H1 (cell line): ENCODE measurements around the gene FOXL2. TPM values are rescaled to one million over a fixed set of nuclear protein-coding genes. Genes with fewer than 3 reads are reported as not detected.

Experiments used
- CBX5 ChIP-seq: fragments of 300-800, 300-1000 bp; sonication (generic); IDR thresholded peaks from 2 replicates; pipeline ENCODE4 v1.7.1; 2016; ENCODE audit warnings: antibody characterized with exemption, low read length, low read depth
- CBX8 ChIP-seq: fragments of 300-800, 300-1000 bp; sonication (generic); IDR thresholded peaks from 2 replicates; pipeline ENCODE4 v1.7.1; 2016; ENCODE audit warnings: low read depth, low read length, borderline replicate concordance
- CHD1 ChIP-seq: IDR thresholded peaks from 2 replicates; pipeline ENCODE4 v1.6.1; 2012; ENCODE audit warnings: low read depth, low read length, improper control_type of control experiment
- EZH2 ChIP-seq: fragments of 200-600 bp; sonication (generic); IDR thresholded peaks from 2 replicates; pipeline ENCODE4 v1.7.1; 2012; ENCODE audit warnings: low read depth, mild to moderate bottlenecking, moderate library complexity, low read length, inconsistent platforms; ENCODE audit not compliant: severe bottlenecking
- KDM1A ChIP-seq: fragments of 200-600, 300-600 bp; sonication (generic); IDR thresholded peaks from 2 replicates; pipeline ENCODE4 v1.7.1; 2016; ENCODE audit warnings: mild to moderate bottlenecking, low read length, borderline replicate concordance
- KDM5A ChIP-seq: fragments of 200-600 bp; IDR thresholded peaks from 2 replicates; pipeline ENCODE4 v1.7.1; 2012; ENCODE audit warnings: mild to moderate bottlenecking, low read length, inconsistent platforms, mixed read lengths
- NANOG ChIP-seq: IDR thresholded peaks from 2 replicates; pipeline ENCODE4 v1.6.1; 2011; ENCODE audit warnings: low read length, low read depth, mild to moderate bottlenecking, inconsistent platforms; ENCODE audit not compliant: insufficient read depth, poor library complexity, severe bottlenecking
- POU5F1 ChIP-seq: IDR thresholded peaks from 2 replicates; pipeline ENCODE4 v1.6.1; 2011; ENCODE audit warnings: low read depth, mild to moderate bottlenecking, low read length, moderate library complexity
- RBBP5 ChIP-seq: IDR thresholded peaks from 2 replicates; pipeline ENCODE4 v1.7.1; 2012; ENCODE audit warnings: low read depth, mild to moderate bottlenecking, inconsistent platforms, low read length, moderate library complexity, borderline replicate concordance
- SAP30 ChIP-seq: fragments of 300-600 bp; sonication (generic); IDR thresholded peaks from 2 replicates; pipeline ENCODE4 v1.7.1; 2012; ENCODE audit warnings: low read length, moderate library complexity, mild to moderate bottlenecking, inconsistent platforms; ENCODE audit not compliant: insufficient read depth, insufficient replicate concordance
- SIN3A ChIP-seq, 2 experiments: IDR thresholded peaks in 1 of 2; conservative IDR thresholded peaks in 1 of 2; 2 replicates each; pipeline ENCODE4 v1.6.1; 2011 to 2012; ENCODE audit warnings: low read length in 2 of 2, improper control_type of control experiment in 1 of 2, low read depth in 1 of 2, mild to moderate bottlenecking in 1 of 2
- SIRT6 ChIP-seq: IDR thresholded peaks from one replicate; pipeline ENCODE4 v1.7.1; 2012; ENCODE audit warnings: low read length, inconsistent platforms
- SP1 ChIP-seq: IDR thresholded peaks from 2 replicates; pipeline ENCODE4 v1.6.1; 2011; ENCODE audit warnings: low read depth, low read length
- SRF ChIP-seq: IDR thresholded peaks from 2 replicates; pipeline ENCODE4 v1.6.1; 2011; ENCODE audit warnings: mild to moderate bottlenecking, low read depth, low read length, moderate library complexity
- TAF1 ChIP-seq: IDR thresholded peaks from 2 replicates; pipeline ENCODE4 v1.6.1; 2011; ENCODE audit warnings: mild to moderate bottlenecking, low read depth, low read length
- TAF7 ChIP-seq: optimal IDR thresholded peaks from 2 replicates; pipeline ENCODE3; 2011; ENCODE audit warnings: low read depth, mild to moderate bottlenecking, inconsistent platforms, low read length, moderate library complexity, borderline replicate concordance
- polyA plus RNA-seq, 7 experiments: library from polyadenylated mRNA; depleted of rRNA in 3 of 7; stranded (reverse) in 5 of 7; unstranded in 2 of 7; fragments of >200 nt in 5 of 7; fragments of 200-250 nt in 2 of 7; gene quantifications; 1 replicate in 5 of 7; 2 replicates in 1 of 7; 4 replicates in 1 of 7; pipeline versions ENCODE4 v1.2.1 to v1.2.3, GENCODE V29; 2011 to 2013; ENCODE audit warnings: missing spikeins in 2 of 7, mixed read lengths in 2 of 7
- total RNA-seq: library from RNA; stranded (reverse); fragmentation: NEBNext Ultra II Directional; extraction: Animal tissue kit (Norgen Biotek cat#: 25700); gene quantifications from 2 replicates; pipeline ENCODE4 v1.2.1, GENCODE V29; 2021
- TF ChIP-seq, protein P1 (sequence below), 3 experiments: IDR thresholded peaks; 1 replicate in 2 of 3; 2 replicates in 1 of 3; pipeline versions ENCODE4 v1.5.1 to v1.6.1; 2011; ENCODE audit warnings: low read length in 3 of 3, mild to moderate bottlenecking in 3 of 3, inconsistent platforms in 2 of 3, low read depth in 1 of 3, moderate library complexity in 1 of 3; ENCODE audit not compliant: insufficient read depth in 1 of 3; ENCODE audit errors: control extremely low read depth in 1 of 3
- TF ChIP-seq, protein P2 (sequence below): IDR thresholded peaks from 2 replicates; pipeline ENCODE4 v1.6.1; 2012; ENCODE audit warnings: low read length, inconsistent platforms
- TF ChIP-seq, protein P3 (sequence below): IDR thresholded peaks from 2 replicates; pipeline ENCODE4 v1.6.1; 2012; ENCODE audit warnings: inconsistent platforms

FOXL2 gene
- total and polyA plus RNA-seq, 2 of the 8 experiments (the other 6 are each of a cell fraction or from before 2014, with no cell fraction given) = 0.59 to 2.4 TPM

DNA sequence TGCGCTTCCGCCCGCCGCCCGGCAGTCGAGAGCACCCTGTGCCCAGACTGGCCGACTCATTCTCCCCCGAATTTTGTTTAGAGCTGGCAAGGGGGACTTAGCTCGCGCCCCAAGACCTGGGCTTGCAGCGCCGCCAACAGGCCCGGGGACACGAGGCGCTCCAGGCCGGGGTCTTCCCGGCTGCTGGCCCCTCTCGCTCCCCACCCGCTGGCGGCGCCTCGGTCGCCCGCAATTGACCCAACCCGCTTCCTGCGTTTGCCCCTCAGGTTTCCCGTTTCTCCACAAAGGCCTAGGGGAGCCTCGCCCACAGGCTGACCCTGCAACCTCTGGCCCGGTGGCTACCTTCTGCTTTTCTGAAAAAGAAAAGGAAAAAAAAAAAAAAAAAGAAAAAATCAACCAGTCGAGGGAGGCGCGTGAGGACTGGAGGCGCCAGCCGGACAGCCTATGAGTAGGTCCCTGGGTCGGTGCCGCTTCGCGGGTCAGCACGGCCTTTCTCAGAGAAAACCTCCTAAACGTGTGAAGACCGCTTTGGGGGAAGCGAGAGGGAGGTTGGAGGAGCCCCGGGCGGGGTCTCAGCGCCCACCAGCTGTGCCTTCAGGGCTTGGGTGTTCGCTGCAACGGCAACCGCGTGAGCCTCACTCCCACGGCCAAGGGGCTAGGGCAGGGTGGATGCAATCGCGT lies 7.2 kb downstream of the FOXL2 start (continued):
- no peak for TF ChIP-seq SAP30
- no peak for TF ChIP-seq SIRT6
- TF ChIP-seq EZH2 = peak; percentile 30
- no peak for TF ChIP-seq TAF1
- TF ChIP-seq, protein P1, sequence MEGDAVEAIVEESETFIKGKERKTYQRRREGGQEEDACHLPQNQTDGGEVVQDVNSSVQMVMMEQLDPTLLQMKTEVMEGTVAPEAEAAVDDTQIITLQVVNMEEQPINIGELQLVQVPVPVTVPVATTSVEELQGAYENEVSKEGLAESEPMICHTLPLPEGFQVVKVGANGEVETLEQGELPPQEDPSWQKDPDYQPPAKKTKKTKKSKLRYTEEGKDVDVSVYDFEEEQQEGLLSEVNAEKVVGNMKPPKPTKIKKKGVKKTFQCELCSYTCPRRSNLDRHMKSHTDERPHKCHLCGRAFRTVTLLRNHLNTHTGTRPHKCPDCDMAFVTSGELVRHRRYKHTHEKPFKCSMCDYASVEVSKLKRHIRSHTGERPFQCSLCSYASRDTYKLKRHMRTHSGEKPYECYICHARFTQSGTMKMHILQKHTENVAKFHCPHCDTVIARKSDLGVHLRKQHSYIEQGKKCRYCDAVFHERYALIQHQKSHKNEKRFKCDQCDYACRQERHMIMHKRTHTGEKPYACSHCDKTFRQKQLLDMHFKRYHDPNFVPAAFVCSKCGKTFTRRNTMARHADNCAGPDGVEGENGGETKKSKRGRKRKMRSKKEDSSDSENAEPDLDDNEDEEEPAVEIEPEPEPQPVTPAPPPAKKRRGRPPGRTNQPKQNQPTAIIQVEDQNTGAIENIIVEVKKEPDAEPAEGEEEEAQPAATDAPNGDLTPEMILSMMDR (IDR thresholded peaks at IDR 0.05; ENCODE audit: control extremely low read depth in 1 of 3, insufficient read depth in 1 of 3, low read depth in 1 of 3, low read length in 3 of 3) = peak in 2 of 3 experiments; percentile 56 to 62; a peak in 3 of 4 replicates
- TF ChIP-seq SP1 = no peak
- TF ChIP-seq CBX8 = no peak; the same call in 1 of the 2 replicates
- TF ChIP-seq, protein P2, sequence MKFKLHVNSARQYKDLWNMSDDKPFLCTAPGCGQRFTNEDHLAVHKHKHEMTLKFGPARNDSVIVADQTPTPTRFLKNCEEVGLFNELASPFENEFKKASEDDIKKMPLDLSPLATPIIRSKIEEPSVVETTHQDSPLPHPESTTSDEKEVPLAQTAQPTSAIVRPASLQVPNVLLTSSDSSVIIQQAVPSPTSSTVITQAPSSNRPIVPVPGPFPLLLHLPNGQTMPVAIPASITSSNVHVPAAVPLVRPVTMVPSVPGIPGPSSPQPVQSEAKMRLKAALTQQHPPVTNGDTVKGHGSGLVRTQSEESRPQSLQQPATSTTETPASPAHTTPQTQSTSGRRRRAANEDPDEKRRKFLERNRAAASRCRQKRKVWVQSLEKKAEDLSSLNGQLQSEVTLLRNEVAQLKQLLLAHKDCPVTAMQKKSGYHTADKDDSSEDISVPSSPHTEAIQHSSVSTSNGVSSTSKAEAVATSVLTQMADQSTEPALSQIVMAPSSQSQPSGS = no peak
- no peak for TF ChIP-seq KDM5A
- TF ChIP-seq, protein P3, sequence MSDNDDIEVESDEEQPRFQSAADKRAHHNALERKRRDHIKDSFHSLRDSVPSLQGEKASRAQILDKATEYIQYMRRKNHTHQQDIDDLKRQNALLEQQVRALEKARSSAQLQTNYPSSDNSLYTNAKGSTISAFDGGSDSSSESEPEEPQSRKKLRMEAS = peak; percentile 51
- TF ChIP-seq SIN3A (conservative IDR thresholded peaks at IDR 0.05 in 1 of 2, IDR thresholded peaks at IDR 0.05 in 1 of 2; ENCODE audit: low read depth in 1 of 2, low read length in 2 of 2) = no peak
- no peak for TF ChIP-seq CHD1
- peak; percentile 54 for TF ChIP-seq TAF7
- TF ChIP-seq CBX5 = no peak
- TF ChIP-seq POU5F1 = no peak
- no peak for TF ChIP-seq KDM1A
- no peak for TF ChIP-seq SRF
- no peak for TF ChIP-seq NANOG
- no peak for TF ChIP-seq RBBP5
